Adipocyte (in vitro differentiated cells): ENCODE data around the gene TMEM141.
"Not testable (repeated sequence)": the region's sequence is repeated elsewhere in the genome, so short reads cannot be mapped to it uniquely, and the experiment has no call there.

Experiments
- DNase-seq: peaks from one replicate; pipeline ENCODE4 v3.0.0-alpha.2; 2015; ENCODE audit warnings: low read depth
- H3K27me3 ChIP-seq: replicated peaks from 2 replicates; pipeline ENCODE4 v1.7.0; 2013; ENCODE audit warnings: mild to moderate bottlenecking, low read length, moderate library complexity; ENCODE audit not compliant: control insufficient read depth, insufficient read depth
- H3K36me3 ChIP-seq: 2 replicates; pipeline ENCODE4 v1.7.0; 2013; ENCODE audit warnings: low read length, mild to moderate bottlenecking, moderate library complexity; ENCODE audit not compliant: control insufficient read depth, insufficient read depth, severe bottlenecking
- H3K4me1 ChIP-seq: 2 replicates; pipeline ENCODE4 v1.7.0; 2013; ENCODE audit warnings: mild to moderate bottlenecking, low read length, moderate library complexity; ENCODE audit not compliant: control insufficient read depth, insufficient read depth
- H3K4me3 ChIP-seq: 2 replicates; pipeline ENCODE4 v1.7.0; 2013; ENCODE audit warnings: mild to moderate bottlenecking, low read length, moderate library complexity
- H3K9ac ChIP-seq: 2 replicates; pipeline ENCODE4 v1.7.0; 2013; ENCODE audit warnings: mild to moderate bottlenecking, low read length, moderate library complexity
- H3K9me3 ChIP-seq: 2 replicates; pipeline ENCODE4 v1.7.0; 2013; ENCODE audit warnings: mild to moderate bottlenecking, low read length, moderate library complexity; ENCODE audit not compliant: control insufficient read depth

TMEM141 gene

GRCh38 chr9:136826188-136826541 is 35.0 kb downstream of the TMEM141 start:
- DNase-seq: no peak
- peaks cover 49% of the 10 kb centered on the region for H3K36me3 ChIP-seq

GRCh38 chr9:136826703-136827582 is 35.8 kb downstream of the TMEM141 start:
- H3K4me1 ChIP-seq: no peaks in the 10 kb centered on the region
- H3K4me3 ChIP-seq: no peak overlapping the region
- no peaks in the 10 kb centered on the region for H3K9me3 ChIP-seq
- DNase-seq: no peak
- H3K27me3 ChIP-seq: no peaks in the 10 kb centered on the region
- peaks cover 56% of the 10 kb centered on the region for H3K36me3 ChIP-seq
- no peak overlapping the region for H3K9ac ChIP-seq

More at GRCh38 chr9:136826188-136826541, 35.0 kb downstream of the TMEM141 start:
- H3K9ac ChIP-seq: no peak overlapping the region
- peaks cover under 1% of the 10 kb centered on the region for H3K4me1 ChIP-seq
- H3K4me3 ChIP-seq: no peak overlapping the region
- no peaks in the 10 kb centered on the region for H3K27me3 ChIP-seq
- no peaks in the 10 kb centered on the region for H3K9me3 ChIP-seq

- H3K4me1 ChIP-seq: no peaks in the 10 kb centered on the region
- H3K9ac ChIP-seq: no peak overlapping the region
- H3K27me3 ChIP-seq: no peaks in the 10 kb centered on the region
- DNase-seq: no peak
- H3K36me3 ChIP-seq: peaks cover 64% of the 10 kb centered on the region
- H3K9me3 ChIP-seq: no peaks in the 10 kb centered on the region
- no peak overlapping the region for H3K4me3 ChIP-seq
These were observed 36.8 kb downstream of the TMEM141 start for GRCh38 chr9:136827794-136828473.

- Histone ChIP-seq H3K4me1 (no peaks in the 10 kb centered on the region), H3K4me3 (no peak overlapping the region), H3K9me3 (no peaks in the 10 kb centered on the region), H3K36me3 (peaks cover 64% of the 10 kb centered on the region), H3K27me3 (no peaks in the 10 kb centered on the region), H3K9ac (no peak overlapping the region)
- DNase-seq: no peak
These were observed 37.5 kb downstream of the TMEM141 start for GRCh38 chr9:136828474-136829140.

- Histone ChIP-seq H3K9ac (no peak overlapping the region), H3K9me3 (no peaks in the 10 kb centered on the region), H3K4me3 (no peak overlapping the region), H3K4me1 (no peaks in the 10 kb centered on the region), H3K36me3 (peaks cover 59% of the 10 kb centered on the region), H3K27me3 (no peaks in the 10 kb centered on the region)
- no peak for DNase-seq
These were observed 38.3 kb downstream of the TMEM141 start for GRCh38 chr9:136829412-136829811.

GRCh38 chr9:136829981-136830885 is 39.1 kb downstream of the TMEM141 start:
- Histone ChIP-seq H3K27me3 (no peaks in the 10 kb centered on the region), H3K4me1 (no peaks in the 10 kb centered on the region), H3K4me3 (no peak overlapping the region), H3K9me3 (no peaks in the 10 kb centered on the region), H3K36me3 (peaks cover 54% of the 10 kb centered on the region), H3K9ac (no peak overlapping the region)
- no peak for DNase-seq

- DNase-seq: no peak
- Histone ChIP-seq H3K4me1 (no peaks in the 10 kb centered on the region), H3K9ac (no peak overlapping the region), H3K27me3 (no peaks in the 10 kb centered on the region), H3K9me3 (no peaks in the 10 kb centered on the region), H3K36me3 (peaks cover 47% of the 10 kb centered on the region), H3K4me3 (no peak overlapping the region)
These were observed 40.0 kb downstream of the TMEM141 start for GRCh38 chr9:136831002-136831719.

- Histone ChIP-seq H3K9ac (no peak overlapping the region), H3K4me1 (no peaks in the 10 kb centered on the region), H3K36me3 (peaks cover 44% of the 10 kb centered on the region), H3K4me3 (no peak overlapping the region), H3K9me3 (no peaks in the 10 kb centered on the region), H3K27me3 (no peaks in the 10 kb centered on the region)
- no peak for DNase-seq
These were observed 40.6 kb downstream of the TMEM141 start for GRCh38 chr9:136831720-136832104.

GRCh38 chr9:136832581-136832980 is 41.4 kb downstream of the TMEM141 start:
- H3K9ac ChIP-seq: no peak overlapping the region
- H3K4me1 ChIP-seq: no peaks in the 10 kb centered on the region
- no peak overlapping the region for H3K4me3 ChIP-seq
- H3K27me3 ChIP-seq: no peaks in the 10 kb centered on the region
- no peak for DNase-seq
- peaks cover 44% of the 10 kb centered on the region for H3K36me3 ChIP-seq
- H3K9me3 ChIP-seq: no peaks in the 10 kb centered on the region

- peaks cover 42% of the 10 kb centered on the region for H3K36me3 ChIP-seq
- DNase-seq, H3K27me3 ChIP-seq, H3K9me3 ChIP-seq, H3K9ac ChIP-seq, H3K4me3 ChIP-seq, H3K4me1 ChIP-seq: not testable (repeated sequence)
These were observed 42.4 kb downstream of the TMEM141 start for GRCh38 chr9:136833381-136834048.
